GM23248 (cell line): ENCODE data around the gene NCBP1. TPM values are rescaled to one million over a fixed set of nuclear protein-coding genes. Genes with fewer than 3 reads are reported as not detected.
A peak's percentile ranks its signal among the peaks of the same experiment; 100 is the strongest.

Source experiments
- DNase-seq: peaks from one replicate; pipeline ENCODE4 v3.0.0-alpha.2; 2015
- H2AFZ ChIP-seq: fragments of 200-600 bp; sonication (generic); 2 replicates; pipeline ENCODE4 v1.6.1; 2016; ENCODE audit warnings: antibody characterized with exemption
- H3F3A ChIP-seq: fragments of 200-600 bp; sonication (generic); 2 replicates; pipeline ENCODE4 v1.6.1; 2016; ENCODE audit warnings: mild to moderate bottlenecking, antibody characterized with exemption, mixed run types; ENCODE audit not compliant: insufficient read depth
- H3K27ac ChIP-seq: fragments of 200-600 bp; sonication (generic); 2 replicates; pipeline ENCODE4 v1.5.1; 2016; ENCODE audit warnings: mild to moderate bottlenecking
- H3K27me3 ChIP-seq: fragments of 200-600 bp; sonication (generic); replicated peaks from 2 replicates; pipeline ENCODE4 v1.6.1; 2016; ENCODE audit warnings: mild to moderate bottlenecking; ENCODE audit not compliant: insufficient read depth
- H3K36me3 ChIP-seq: fragments of 200-600 bp; sonication (generic); 2 replicates; pipeline ENCODE4 v1.6.1; 2016; ENCODE audit warnings: low read depth, mild to moderate bottlenecking
- H3K4me1 ChIP-seq: fragments of 200-600 bp; sonication (generic); 2 replicates; pipeline ENCODE4 v1.6.1; 2016; ENCODE audit warnings: mild to moderate bottlenecking; ENCODE audit not compliant: insufficient read depth
- H3K4me2 ChIP-seq: fragments of 200-600 bp; sonication (generic); one replicate; pipeline ENCODE4 v1.6.1; 2016; ENCODE audit warnings: mild to moderate bottlenecking; ENCODE audit not compliant: unreplicated experiment
- H3K4me3 ChIP-seq: fragments of 200-600 bp; sonication (generic); 2 replicates; pipeline ENCODE4 v1.5.1; 2016; ENCODE audit warnings: mild to moderate bottlenecking
- H3K79me2 ChIP-seq: fragments of 200-600 bp; sonication (generic); 2 replicates; pipeline ENCODE4 v1.6.1; 2016; ENCODE audit warnings: mild to moderate bottlenecking; ENCODE audit not compliant: insufficient read depth
- H3K9ac ChIP-seq: fragments of 200-600 bp; sonication (generic); 2 replicates; pipeline ENCODE4 v1.6.1; 2016; ENCODE audit warnings: mild to moderate bottlenecking
- H3K9me2 ChIP-seq: fragments of 200-600 bp; sonication (generic); 2 replicates; pipeline ENCODE4 v1.6.1; 2016; ENCODE audit warnings: mixed run types, mild to moderate bottlenecking, moderate library complexity; ENCODE audit not compliant: insufficient read depth
- H3K9me3 ChIP-seq: fragments of 200-600 bp; sonication (generic); one replicate; pipeline ENCODE4 v1.6.1; 2017; ENCODE audit warnings: low read depth
- H4K20me1 ChIP-seq: fragments of 200-600 bp; sonication (generic); 2 replicates; pipeline ENCODE4 v1.6.0; 2016; ENCODE audit not compliant: insufficient read depth
- EZH2 ChIP-seq: fragments of 200-600 bp; sonication (generic); IDR thresholded peaks from 2 replicates; pipeline ENCODE4 v1.6.1; 2018; ENCODE audit warnings: antibody characterized with exemption, mild to moderate bottlenecking; ENCODE audit not compliant: insufficient read depth, poor library complexity, severe bottlenecking
- EZH2phosphoT487 ChIP-seq: fragments of 200-600 bp; sonication (generic); IDR thresholded peaks from 2 replicates; pipeline ENCODE4 v1.6.1; 2018; ENCODE audit warnings: antibody characterized with exemption, moderate library complexity, mild to moderate bottlenecking, low read depth; ENCODE audit not compliant: insufficient read depth
- WGBS, 2 experiments: methylation state at CpG; one replicate each; pipeline ENCODE4 v1.1.6; 2015 to 2017; ENCODE audit warnings: low lambda C conversion rate in 2 of 2, low coverage in 1 of 2; ENCODE audit errors: missing lambda C conversion rate in 2 of 2; 5-methylcytosine and 5-hydroxymethylcytosine counted together
- in situ Hi-C: fragments of 300-500 bp; cut with MboI; formaldehyde crosslinking; loops from 2 replicates; pipeline ENCODE4 v1.15.0; 2020
- polyA plus RNA-seq: library from polyadenylated mRNA; unstranded; fragments of >200 nt; fragmentation: Nextera tagmentation; extraction: Ambion mirVana; gene quantifications from 2 replicates; pipeline ENCODE4 v1.2.1, GENCODE V29; 2016
- total RNA-seq: library from RNA; depleted of rRNA; stranded (reverse); fragments of >200 nt; shearing (Covaris generic); gene quantifications from 2 replicates; pipeline ENCODE4 v1.2.3, GENCODE V29; 2014

Gene NCBP1
- total and polyA plus RNA-seq, 2 experiments from 2014 or later = 28.1 to 31.8 TPM

GRCh38 chr9:97630591-97630990, 3.0 kb upstream of the NCBP1 start:
- Histone ChIP-seq H3F3A (peaks cover 28% of the 10 kb centered on the region), H4K20me1 (no peaks in the 10 kb centered on the region; the same call in 1 of the 2 replicates), H3K9ac (no peak overlapping the region), H3K9me2 (no peaks in the 10 kb centered on the region), H3K4me1 (peaks cover 22% of the 10 kb centered on the region), H3K4me3 (no peak overlapping the region), H2AFZ (no peak overlapping the region), H3K79me2 (peaks cover 76% of the 10 kb centered on the region), H3K9me3 (no peaks in the 10 kb centered on the region), H3K36me3 (peaks cover under 1% of the 10 kb centered on the region; the same call in 1 of the 2 replicates), H3K4me2 (no peak overlapping the region), H3K27me3 (no peaks in the 10 kb centered on the region), H3K27ac (no peak overlapping the region)
- DNase-seq = no peak
- TF ChIP-seq EZH2phosphoT487 (no peak), EZH2 (no peak)
- in situ Hi-C loops = no loop called here

GRCh38 chr9:97632248-97632984, 1.2 kb upstream of the NCBP1 start:
- Histone ChIP-seq H3K4me2 (peak overlapping the region; percentile 99), H3K4me3 (peak overlapping the region; percentile 97), H2AFZ (peak overlapping the region; percentile 85), H3K36me3 (no peaks in the 10 kb centered on the region), H3K27ac (peak overlapping the region; percentile 98), H3F3A (peaks cover 28% of the 10 kb centered on the region), H3K27me3 (no peaks in the 10 kb centered on the region), H3K9me3 (no peaks in the 10 kb centered on the region), H3K4me1 (peaks cover 38% of the 10 kb centered on the region), H3K9me2 (no peaks in the 10 kb centered on the region), H3K79me2 (peaks cover 83% of the 10 kb centered on the region), H3K9ac (peak overlapping the region; percentile 94), H4K20me1 (no peaks in the 10 kb centered on the region; the same call in 1 of the 2 replicates)
- peak; percentile 88 for DNase-seq
- in situ Hi-C loops = no loop called here
- 2% methylated on average over 27 of the region's 27 CpGs for WGBS, 2 experiments
- TF ChIP-seq EZH2 (no peak), EZH2phosphoT487 (no peak)

- peak overlapping the region; percentile 98 for H3K27ac ChIP-seq
- H3F3A ChIP-seq = peaks cover 28% of the 10 kb centered on the region
- peaks cover 3% of the 10 kb centered on the region; the same call in 1 of the 2 replicates for H4K20me1 ChIP-seq
- H3K4me2 ChIP-seq = peak overlapping the region; percentile 99
- no peaks in the 10 kb centered on the region; the same call in 1 of the 2 replicates for H3K36me3 ChIP-seq
- H3K9ac ChIP-seq = peak overlapping the region; percentile 94
- H3K4me1 ChIP-seq = peaks cover 39% of the 10 kb centered on the region
- peak; percentile 35 for DNase-seq
- peak overlapping the region; percentile 97 for H3K4me3 ChIP-seq
- no peaks in the 10 kb centered on the region for H3K9me3 ChIP-seq
- H2AFZ ChIP-seq = peak overlapping the region; percentile 85
- H3K79me2 ChIP-seq = peaks cover 83% of the 10 kb centered on the region
- no peak for TF ChIP-seq EZH2phosphoT487
- no peak for TF ChIP-seq EZH2
- in situ Hi-C loops = no loop called here
- no peaks in the 10 kb centered on the region for H3K9me2 ChIP-seq
- no peaks in the 10 kb centered on the region for H3K27me3 ChIP-seq
- WGBS, 2 experiments = 1% methylated on average over 43 of the region's 43 CpGs
Measured at GRCh38 chr9:97633859-97634490, 354 bp downstream of the NCBP1 start.

GRCh38 chr9:97635026-97635425, 1.4 kb downstream of the NCBP1 start:
- Histone ChIP-seq H3K79me2 (peaks cover 83% of the 10 kb centered on the region), H3K4me1 (peaks cover 39% of the 10 kb centered on the region), H3K27me3 (no peaks in the 10 kb centered on the region), H3K27ac (peak overlapping the region; percentile 98), H3K4me3 (peak overlapping the region; percentile 97), H3K4me2 (peak overlapping the region; percentile 99), H2AFZ (peak overlapping the region; percentile 85; the same call in 1 of the 2 replicates), H3K9me2 (no peaks in the 10 kb centered on the region), H3F3A (peaks cover 28% of the 10 kb centered on the region), H3K9me3 (no peaks in the 10 kb centered on the region), H3K36me3 (no peaks in the 10 kb centered on the region; the same call in 1 of the 2 replicates), H3K9ac (peak overlapping the region; percentile 94), H4K20me1 (peaks cover 3% of the 10 kb centered on the region; the same call in 1 of the 2 replicates)
- in situ Hi-C loops = no loop called here
- TF ChIP-seq EZH2phosphoT487 = no peak
- DNase-seq = no peak
- 64 to 65% methylated on average over 7 of the region's 7 CpGs for WGBS, 2 experiments
